ENCODE measurements around the gene CDKAL1. TPM values are rescaled to one million over a fixed set of nuclear protein-coding genes. Genes with fewer than 3 reads are reported as not detected.

Gene CDKAL1
- total and polyA plus RNA-seq, 2 donors (not counting 3 experiments of a cell fraction or from before 2014, with no cell fraction given), result 6.1 to 20.5 TPM

DNA sequence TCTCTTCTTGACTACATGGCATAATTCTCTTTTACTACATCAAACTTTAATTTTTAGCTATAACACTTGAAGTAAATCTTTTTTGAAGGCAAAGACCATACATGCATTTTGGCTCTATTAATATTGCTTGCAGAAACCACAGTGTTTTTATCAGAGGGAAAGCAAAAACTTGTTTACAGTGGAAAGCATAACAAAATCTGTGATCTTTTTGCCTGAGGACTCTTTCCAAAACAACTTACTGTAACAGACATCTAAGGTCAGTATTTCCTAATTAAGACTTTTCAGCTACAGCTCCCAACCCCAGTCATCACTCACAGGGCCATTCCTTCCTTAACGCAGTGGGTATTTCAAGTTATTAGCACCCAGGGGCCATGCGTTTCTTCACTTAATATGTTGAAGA lies 274.7 kb downstream of the CDKAL1 start:
- Histone ChIP-seq H3K79me2 (ENCODE audit: control insufficient read depth, insufficient read depth, low read length) (no peaks in the 10 kb centered on the region), H3K27ac (ENCODE audit: insufficient read depth, low read depth, low read length) (no peak overlapping the region), H3K36me3 (ENCODE audit: control insufficient read depth in 2 of 2, extremely low read depth in 1 of 2, insufficient read depth in 2 of 2, low read length in 2 of 2) (no peaks in the 10 kb centered on the region), H3K27me3 (ENCODE audit: control insufficient read depth in 2 of 2, insufficient read depth in 2 of 2, low read length in 2 of 2) (no peaks in the 10 kb centered on the region), H4K20me1 (replicated peaks; ENCODE audit: control insufficient read depth, extremely low read depth, insufficient read depth, low read length) (no peaks in the 10 kb centered on the region), H3K9me1 (replicated peaks; ENCODE audit: control insufficient read depth, extremely low read depth, insufficient read depth, low read length) (no peaks in the 10 kb centered on the region), H3K9ac (replicated peaks; ENCODE audit: extremely low read depth, insufficient read depth, low read length) (no peak overlapping the region), H2AFZ (ENCODE audit: low read depth, low read length) (no peak overlapping the region), H3K4me1 (ENCODE audit: control insufficient read depth, extremely low read depth, insufficient read depth, low read length) (peaks cover 12% of the 10 kb centered on the region), H3K4me3 (replicated peaks in 1 of 3; ENCODE audit: insufficient read depth in 1 of 3, low read depth in 1 of 3, low read length in 3 of 3) (no peak overlapping the region), H3K9me3 (replicated peaks; ENCODE audit: control insufficient read depth, insufficient read depth, low read length) (no peaks in the 10 kb centered on the region), H3K4me2 (ENCODE audit: insufficient read depth, low read length) (no peak overlapping the region)
- DNase-seq (ENCODE audit: low read depth, low spot score) (no peak), FAIRE-seq (no peak)
- POLR2A ChIA-PET, result no interaction called here
- no TSS peak for BruUV-seq (replicated peaks)
- intact Hi-C loops (cut with micrococcal nuclease) (no loop called here), dilution Hi-C loops (cut with MboI; ENCODE audit: extremely low pct_ligation_motif_present, low sequenced_read_pairs) (no loop called here)
- CTCF ChIA-PET, result no interaction called here
- no peak for TF ChIP-seq POLR2AphosphoS5 (IDR thresholded peaks at IDR 0.05; ENCODE audit: insufficient read depth, low read depth, low read length)
- TF ChIP-seq, protein P1, sequence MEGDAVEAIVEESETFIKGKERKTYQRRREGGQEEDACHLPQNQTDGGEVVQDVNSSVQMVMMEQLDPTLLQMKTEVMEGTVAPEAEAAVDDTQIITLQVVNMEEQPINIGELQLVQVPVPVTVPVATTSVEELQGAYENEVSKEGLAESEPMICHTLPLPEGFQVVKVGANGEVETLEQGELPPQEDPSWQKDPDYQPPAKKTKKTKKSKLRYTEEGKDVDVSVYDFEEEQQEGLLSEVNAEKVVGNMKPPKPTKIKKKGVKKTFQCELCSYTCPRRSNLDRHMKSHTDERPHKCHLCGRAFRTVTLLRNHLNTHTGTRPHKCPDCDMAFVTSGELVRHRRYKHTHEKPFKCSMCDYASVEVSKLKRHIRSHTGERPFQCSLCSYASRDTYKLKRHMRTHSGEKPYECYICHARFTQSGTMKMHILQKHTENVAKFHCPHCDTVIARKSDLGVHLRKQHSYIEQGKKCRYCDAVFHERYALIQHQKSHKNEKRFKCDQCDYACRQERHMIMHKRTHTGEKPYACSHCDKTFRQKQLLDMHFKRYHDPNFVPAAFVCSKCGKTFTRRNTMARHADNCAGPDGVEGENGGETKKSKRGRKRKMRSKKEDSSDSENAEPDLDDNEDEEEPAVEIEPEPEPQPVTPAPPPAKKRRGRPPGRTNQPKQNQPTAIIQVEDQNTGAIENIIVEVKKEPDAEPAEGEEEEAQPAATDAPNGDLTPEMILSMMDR (IDR thresholded peaks at IDR 0.05; ENCODE audit: extremely low read depth in 1 of 2, insufficient read depth in 1 of 2, low read depth in 1 of 2, low read length in 2 of 2), result no peak
- no peak for TF ChIP-seq FOS (IDR thresholded peaks at IDR 0.05; ENCODE audit: borderline replicate concordance, insufficient read depth, low read length)
- no peak for TF ChIP-seq GATA2 (IDR thresholded peaks at IDR 0.05; ENCODE audit: insufficient read depth, insufficient read length, low read depth, low read length)
- no peak for TF ChIP-seq MYC (IDR thresholded peaks at IDR 0.05; ENCODE audit: low read depth, low read length)
- TF ChIP-seq EZH2 (IDR thresholded peaks at IDR 0.05; ENCODE audit: borderline replicate concordance, low read depth, low read length, severe bottlenecking), result no peak
- TF ChIP-seq, protein P2, sequence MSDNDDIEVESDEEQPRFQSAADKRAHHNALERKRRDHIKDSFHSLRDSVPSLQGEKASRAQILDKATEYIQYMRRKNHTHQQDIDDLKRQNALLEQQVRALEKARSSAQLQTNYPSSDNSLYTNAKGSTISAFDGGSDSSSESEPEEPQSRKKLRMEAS (IDR thresholded peaks at IDR 0.05; ENCODE audit: insufficient read depth, insufficient read length), result no peak
- TF ChIP-seq JUN (IDR thresholded peaks at IDR 0.05; ENCODE audit: borderline replicate concordance, insufficient read depth, insufficient read length, low read depth), result no peak
- no peak for TF ChIP-seq POLR2A (IDR thresholded peaks at IDR 0.05; ENCODE audit: low read depth, low read length)
